Measurements from ENCODE around the gene CACNA1A.
"Not testable (repeated sequence)": the region's sequence is repeated elsewhere in the genome, so short reads cannot be mapped to it uniquely, and the experiment has no call there.

CACNA1A gene

GRCh38 chr19:13181747-13182388 is 324.4 kb downstream of the CACNA1A start:
- H3K9me3 ChIP-seq = peaks cover 4% of the 10 kb centered on the region; the same call in 1 of the 2 replicates
- no peak overlapping the region for H3K4me3 ChIP-seq
- H3K4me2 ChIP-seq = peak overlapping the region; percentile 81
- no peaks in the 10 kb centered on the region for H3K36me3 ChIP-seq
- peak overlapping the region; percentile 79 for H3K27ac ChIP-seq
- H4K20me1 ChIP-seq = no peaks in the 10 kb centered on the region
- H3K4me1 ChIP-seq = peaks cover 71% of the 10 kb centered on the region
- no peak for TF ChIP-seq Cebpa-rat (IDR thresholded peaks at IDR 0.05)
- H3K27me3 ChIP-seq = no peaks in the 10 kb centered on the region
- H3K9ac ChIP-seq = peak overlapping the region; percentile 51

GRCh38 chr19:13178291-13178690 is 328.0 kb downstream of the CACNA1A start:
- H3K27me3 ChIP-seq, H3K36me3 ChIP-seq, H3K27ac ChIP-seq, H3K4me2 ChIP-seq, H3K9ac ChIP-seq, H3K4me3 ChIP-seq, H4K20me1 ChIP-seq, H3K9me3 ChIP-seq: not testable (repeated sequence)
- peaks cover 83% of the 10 kb centered on the region for H3K4me1 ChIP-seq

GRCh38 chr19:13177584-13177983 is 328.7 kb downstream of the CACNA1A start:
- not testable (repeated sequence) for H3K27ac ChIP-seq, H3K4me3 ChIP-seq, H3K27me3 ChIP-seq, H4K20me1 ChIP-seq, H3K36me3 ChIP-seq, H3K4me2 ChIP-seq, H3K9ac ChIP-seq, H3K9me3 ChIP-seq
- H3K4me1 ChIP-seq = peaks cover 83% of the 10 kb centered on the region

GRCh38 chr19:13176345-13176744 is 329.9 kb downstream of the CACNA1A start:
- Histone ChIP-seq H3K4me1 (peaks cover 83% of the 10 kb centered on the region), H3K4me3 (no peak overlapping the region), H3K27ac (0 out of 2 replicates have a peak overlapping the region, but pooled peaks have one; percentile 41), H3K27me3 (no peaks in the 10 kb centered on the region), H3K4me2 (peak overlapping the region; percentile 7; the same call in 1 of the 2 replicates), H3K9me3 (no peaks in the 10 kb centered on the region), H4K20me1 (no peaks in the 10 kb centered on the region), H3K36me3 (no peaks in the 10 kb centered on the region), H3K9ac (no peak overlapping the region)
- TF ChIP-seq Cebpa-rat (IDR thresholded peaks at IDR 0.05) = no peak

- H3K9me3 ChIP-seq = no peaks in the 10 kb centered on the region
- H3K27ac ChIP-seq = peak overlapping the region; percentile 74
- H3K27me3 ChIP-seq = no peaks in the 10 kb centered on the region
- H3K36me3 ChIP-seq = no peaks in the 10 kb centered on the region
- H4K20me1 ChIP-seq = no peaks in the 10 kb centered on the region
- H3K9ac ChIP-seq = peak overlapping the region; percentile 13; the same call in 1 of the 2 replicates
- TF ChIP-seq Cebpa-rat (IDR thresholded peaks at IDR 0.05) = no peak
- peaks cover 84% of the 10 kb centered on the region for H3K4me1 ChIP-seq
- peak overlapping the region; percentile 93 for H3K4me2 ChIP-seq
- H3K4me3 ChIP-seq = no peak overlapping the region
Measured at GRCh38 chr19:13173139-13173737, 333.0 kb downstream of the CACNA1A start.

- Histone ChIP-seq H3K27me3 (no peaks in the 10 kb centered on the region), H3K36me3 (no peaks in the 10 kb centered on the region), H4K20me1 (no peaks in the 10 kb centered on the region), H3K9ac (peak overlapping the region; percentile 50), H3K4me2 (peak overlapping the region; percentile 93), H3K4me1 (peaks cover 91% of the 10 kb centered on the region), H3K27ac (peak overlapping the region; percentile 74), H3K9me3 (no peaks in the 10 kb centered on the region), H3K4me3 (no peak overlapping the region)
- TF ChIP-seq Cebpa-rat (IDR thresholded peaks at IDR 0.05) = no peak
Measured at GRCh38 chr19:13172346-13173138, 333.7 kb downstream of the CACNA1A start.

GRCh38 chr19:13171146-13171545 is 335.1 kb downstream of the CACNA1A start:
- H3K4me3 ChIP-seq = no peak overlapping the region
- H4K20me1 ChIP-seq = no peaks in the 10 kb centered on the region
- H3K36me3 ChIP-seq = no peaks in the 10 kb centered on the region
- peak overlapping the region; percentile 93 for H3K4me2 ChIP-seq
- H3K9me3 ChIP-seq = no peaks in the 10 kb centered on the region
- peaks cover 98% of the 10 kb centered on the region for H3K4me1 ChIP-seq
- no peak overlapping the region for H3K9ac ChIP-seq
- H3K27me3 ChIP-seq = no peaks in the 10 kb centered on the region
- 0 out of 2 replicates have a peak overlapping the region, but pooled peaks have one; percentile 98 for H3K27ac ChIP-seq
- no peak for TF ChIP-seq Cebpa-rat (IDR thresholded peaks at IDR 0.05)

- Histone ChIP-seq H3K4me1 (peaks cover 100% of the 10 kb centered on the region), H3K27ac (peak overlapping the region; percentile 98)
Measured at GRCh38 chr19:13169769-13170168, 336.5 kb downstream of the CACNA1A start.

GRCh38 chr19:13166151-13166550 is 340.1 kb downstream of the CACNA1A start:
- Histone ChIP-seq H3K9ac (peak overlapping the region; percentile 85; the same call in 1 of the 2 replicates), H3K4me2 (peak overlapping the region; percentile 93), H3K4me1 (peaks cover 96% of the 10 kb centered on the region), H3K27ac (peak overlapping the region; percentile 98)
- H4K20me1 ChIP-seq, H3K9me3 ChIP-seq, H3K27me3 ChIP-seq, H3K4me3 ChIP-seq, H3K36me3 ChIP-seq: not testable (repeated sequence)

More at GRCh38 chr19:13169769-13170168, 336.5 kb downstream of the CACNA1A start:
- Histone ChIP-seq H4K20me1 (no peaks in the 10 kb centered on the region), H3K36me3 (no peaks in the 10 kb centered on the region), H3K27me3 (no peaks in the 10 kb centered on the region), H3K4me2 (peak overlapping the region; percentile 93), H3K9me3 (no peaks in the 10 kb centered on the region), H3K9ac (no peak overlapping the region), H3K4me3 (no peak overlapping the region)
- no peak for TF ChIP-seq Cebpa-rat (IDR thresholded peaks at IDR 0.05)

Measured in BLaER1 (cell line).